Measurements from ENCODE around the gene TXNRD1. TPM values are rescaled to one million over a fixed set of nuclear protein-coding genes. Genes with fewer than 3 reads are reported as not detected.
"Not testable (repeated sequence)": the region's sequence is repeated elsewhere in the genome, so short reads cannot be mapped to it uniquely, and the experiment has no call there.

Gene TXNRD1
- total RNA-seq, 1 donor from 2014 or later: 42.7 TPM

DNA sequence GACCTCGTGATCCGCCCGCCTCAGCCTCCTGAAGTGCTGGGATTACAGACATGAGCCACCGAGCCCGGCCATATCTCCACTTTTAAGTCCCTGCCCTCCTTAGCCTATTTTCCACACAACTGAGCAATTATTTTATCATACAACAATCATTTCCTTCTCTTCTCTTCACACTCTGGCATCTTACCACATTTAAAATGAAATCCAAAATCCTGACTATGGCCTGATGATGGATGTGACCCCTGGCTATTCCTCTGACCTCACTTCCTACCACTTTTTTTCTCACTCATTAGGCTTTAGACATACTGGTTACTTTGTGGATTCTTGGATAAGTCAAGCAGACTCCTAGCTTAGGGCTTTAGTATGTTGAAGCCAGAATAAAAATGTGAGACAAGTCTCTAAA lies 66.1 kb downstream of the TXNRD1 start:
- DNase-seq: no peak

DNA sequence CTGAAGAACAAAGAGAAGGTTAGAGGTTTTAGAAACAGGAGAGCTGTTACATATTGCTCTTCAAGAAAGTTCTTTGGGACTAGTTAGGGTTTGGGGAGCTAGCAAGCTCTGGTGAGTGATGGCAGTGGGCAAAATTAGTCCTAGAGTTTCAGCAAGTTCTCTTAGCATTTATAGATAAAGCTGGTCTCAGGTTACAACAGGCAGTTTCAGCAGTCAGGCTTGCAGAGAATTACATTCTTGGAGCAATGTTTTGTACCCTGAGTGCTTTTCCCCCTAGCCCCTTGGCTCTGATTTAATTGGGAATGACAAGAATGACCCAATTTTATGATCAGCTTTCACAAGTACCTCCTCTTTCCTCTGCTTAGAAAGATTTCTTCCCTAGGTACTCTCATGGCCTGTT lies 66.5 kb downstream of the TXNRD1 start:
- DNase-seq: no peak

- no peak for DNase-seq
Measured at GRCh38 chr12:104285740-104286515, 70.3 kb downstream of the TXNRD1 start.

GRCh38 chr12:104286516-104287482 lies 71.2 kb downstream of the TXNRD1 start:
- peak; percentile 92 for DNase-seq

DNA sequence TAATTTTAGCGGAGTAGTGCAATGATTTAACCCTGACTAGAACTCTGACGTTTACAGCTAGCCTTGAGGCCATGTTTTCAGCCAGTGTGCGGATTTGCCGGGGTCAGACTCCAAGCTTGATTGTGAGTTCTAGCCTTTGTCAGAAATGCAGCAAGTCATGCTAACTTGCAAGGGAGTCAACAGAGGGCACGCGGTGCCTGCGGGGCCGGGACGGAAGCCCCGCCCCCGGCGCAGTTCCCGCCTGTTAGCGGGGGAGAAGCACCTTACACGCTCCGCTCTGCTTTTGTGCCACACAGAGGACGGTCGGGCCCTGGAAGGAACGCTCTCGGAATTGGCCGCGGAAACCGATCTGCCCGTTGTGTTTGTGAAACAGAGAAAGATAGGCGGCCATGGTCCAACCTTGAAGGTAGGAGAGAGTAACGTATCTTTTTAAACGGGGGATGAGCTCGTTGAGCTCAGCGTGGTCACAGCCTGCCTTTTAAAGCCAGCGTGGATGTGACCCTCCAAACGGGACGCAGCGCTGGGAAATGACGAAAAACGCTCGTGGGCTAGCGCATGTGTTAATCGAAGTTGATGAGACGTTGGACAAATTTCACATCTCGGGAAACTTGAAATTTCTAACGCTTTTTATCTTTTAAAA lies 73.2 kb downstream of the TXNRD1 start:
- peak; percentile 75 for DNase-seq

DNA sequence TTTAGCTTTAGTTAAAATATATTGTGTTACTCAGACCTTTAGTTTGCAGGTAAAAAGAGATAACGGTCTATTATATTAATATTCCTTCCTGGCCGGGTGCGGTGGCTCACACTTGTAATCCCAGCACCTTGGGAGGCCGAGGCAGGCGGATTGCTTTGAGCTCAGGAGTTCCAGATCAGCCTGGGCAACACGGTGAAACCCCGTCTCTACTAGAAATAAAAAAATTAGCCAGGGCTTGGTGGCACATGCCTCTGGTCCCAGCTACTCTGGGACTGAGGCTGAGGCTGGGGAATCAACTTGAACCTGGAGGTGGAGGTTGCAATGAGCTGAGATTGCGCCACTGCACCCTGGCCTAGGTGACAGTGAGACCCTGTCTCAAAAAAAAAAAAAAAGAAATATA lies 74.7 kb downstream of the TXNRD1 start:
- DNase-seq: no peak

- no peak for DNase-seq
Measured at GRCh38 chr12:104290855-104291254, 75.3 kb downstream of the TXNRD1 start.

- DNase-seq: no peak
Measured at GRCh38 chr12:104291867-104292524, 76.4 kb downstream of the TXNRD1 start.

GRCh38 chr12:104292872-104293794 lies 77.6 kb downstream of the TXNRD1 start:
- DNase-seq: no peak

GRCh38 chr12:104294158-104294859 lies 78.7 kb downstream of the TXNRD1 start:
- not testable (repeated sequence) for DNase-seq

DNA sequence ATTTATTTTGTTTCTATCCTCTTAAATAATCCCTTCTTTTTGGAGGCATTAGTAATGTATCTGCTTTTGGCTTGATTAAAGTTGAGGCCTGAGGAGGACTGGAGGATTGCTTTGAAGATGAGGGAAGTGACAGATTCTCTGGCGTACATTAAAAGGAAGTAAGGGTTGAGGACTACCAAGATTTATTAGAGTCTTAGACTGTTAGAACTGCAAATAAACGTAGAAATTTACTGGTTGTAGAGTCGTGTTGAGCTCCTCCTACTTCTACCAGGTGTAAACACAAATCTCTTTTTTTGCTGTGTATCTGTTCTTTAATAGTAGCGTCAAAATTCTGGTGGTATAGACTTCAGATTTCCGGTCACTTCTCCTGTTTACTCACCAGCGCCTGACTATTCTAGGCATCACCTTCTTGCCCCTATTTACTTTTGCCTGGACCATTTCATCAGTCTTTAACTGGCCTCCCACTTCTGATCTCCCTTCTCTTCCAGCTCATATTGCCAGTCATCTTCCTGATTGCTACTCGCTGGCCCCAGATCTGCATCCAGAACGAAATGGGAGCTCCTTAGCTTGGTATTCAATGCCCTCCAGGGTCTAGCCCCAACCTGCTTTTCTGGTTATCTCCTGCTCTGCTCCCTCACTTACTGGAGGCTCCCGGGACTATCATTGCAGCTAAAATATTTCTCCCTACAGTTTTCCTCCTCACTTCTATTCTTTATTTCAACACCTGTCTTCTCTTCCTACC lies 79.5 kb downstream of the TXNRD1 start:
- DNase-seq: no peak

- no peak for DNase-seq
Measured at GRCh38 chr12:104295954-104296353, 80.4 kb downstream of the TXNRD1 start.

DNA sequence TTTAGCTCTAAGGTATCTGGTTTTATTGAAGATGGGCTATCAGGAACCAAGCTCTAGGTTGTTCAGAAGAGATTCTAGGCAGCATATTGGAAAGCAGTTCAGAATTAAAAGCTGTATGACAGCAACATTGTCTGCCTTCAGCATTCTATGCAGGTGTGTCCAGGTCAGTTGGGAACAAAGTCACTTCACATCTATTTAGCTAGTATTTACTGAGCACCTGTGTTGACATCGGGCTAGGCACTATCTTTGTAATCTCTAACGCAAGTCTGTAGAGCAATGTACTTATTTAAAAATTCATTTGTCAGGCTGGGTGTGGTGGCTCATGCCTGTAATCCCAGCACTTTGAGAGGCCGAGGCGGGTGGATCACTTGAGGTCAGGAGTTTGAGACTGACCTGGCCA lies 81.1 kb downstream of the TXNRD1 start:
- no peak for DNase-seq

- no peak for DNase-seq
Measured at GRCh38 chr12:104297477-104298113, 82.0 kb downstream of the TXNRD1 start.

DNA sequence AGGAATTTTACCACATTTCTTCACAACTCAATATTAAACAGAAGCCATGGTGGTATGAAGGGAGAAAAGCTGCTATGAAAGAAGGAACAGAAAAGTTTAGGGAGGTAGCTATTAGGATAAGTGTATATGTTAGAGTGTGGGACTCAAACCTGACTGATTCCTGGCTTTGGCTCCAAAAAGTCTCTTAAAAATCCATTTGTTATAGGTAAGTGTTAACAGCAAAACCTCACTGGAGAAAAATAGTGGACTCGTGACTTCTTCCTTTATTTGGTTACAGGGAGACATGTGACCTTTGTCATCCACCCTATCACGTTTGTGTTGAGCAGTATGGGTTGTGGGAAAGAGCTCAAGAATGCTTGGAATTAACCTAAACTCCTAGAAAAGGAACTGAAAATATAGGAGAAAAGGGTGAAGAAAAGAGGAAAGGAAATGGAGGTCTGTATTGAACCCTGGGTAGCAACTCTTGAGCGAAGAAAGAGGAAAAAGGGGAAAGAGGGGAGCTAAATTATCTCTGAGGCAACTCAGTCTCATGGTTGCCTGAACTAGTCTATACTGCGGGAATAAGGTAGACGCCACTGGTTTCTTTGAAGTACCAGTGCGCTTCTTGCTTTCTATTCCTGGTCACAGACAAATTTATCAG lies 84.4 kb downstream of the TXNRD1 start:
- no peak for DNase-seq

- DNase-seq: peak; percentile 71
Measured at GRCh38 chr12:104303538-104304151, 88.1 kb downstream of the TXNRD1 start, which contains the start of gene EID3. Gene EID3, plus strand, starts transcription at chr12:104303739. Its CDS starts 196 bp downstream, at chr12:104303935.

GRCh38 chr12:104304261-104305009 lies 88.9 kb downstream of the TXNRD1 start:
- peak; percentile 43 for DNase-seq
